Progenitor cell of endocrine pancreas (in vitro differentiated cells): ENCODE results near the gene TARS1. TPM values are rescaled to one million over a fixed set of nuclear protein-coding genes. Genes with fewer than 3 reads are reported as not detected.

ENCODE experiments used
- DNase-seq: peaks from one replicate; pipeline ENCODE4 v3.0.0; 2021; ENCODE audit warnings: low spot score; ENCODE audit not compliant: unreplicated experiment
- H3K27ac Mint-ChIP-seq: 2 replicates; pipeline ENCODE4 v1.8.0; 2021; ENCODE audit warnings: mild to moderate bottlenecking, moderate library complexity, mixed read lengths
- H3K27me3 Mint-ChIP-seq: 2 replicates; pipeline ENCODE4 v1.8.0; 2021; ENCODE audit warnings: mixed read lengths
- H3K36me3 Mint-ChIP-seq: 2 replicates; pipeline ENCODE4 v1.8.0; 2022; ENCODE audit warnings: mixed read lengths; ENCODE audit not compliant: insufficient read depth
- H3K4me1 Mint-ChIP-seq: 2 replicates; pipeline ENCODE4 v1.8.0; 2021; ENCODE audit warnings: low read depth, mixed read lengths
- H3K4me3 Mint-ChIP-seq: 2 replicates; pipeline ENCODE4 v1.8.0; 2021; ENCODE audit warnings: low read depth, mild to moderate bottlenecking, moderate library complexity, mixed read lengths
- H3K9me3 Mint-ChIP-seq: 2 replicates; pipeline ENCODE4 v1.8.0; 2021; ENCODE audit warnings: low read depth, mixed read lengths
- CTCF ChIP-seq: fragments of 200-600 bp; sonication (generic); IDR thresholded peaks from one replicate; pipeline ENCODE4 v1.5.0; 2021; ENCODE audit warnings: antibody characterized with exemption, mild to moderate bottlenecking; ENCODE audit not compliant: unreplicated experiment
- total RNA-seq: library from RNA; stranded (reverse); gene quantifications from 2 replicates; pipeline ENCODE4 v1.2.1, GENCODE V29; 2021

Gene TARS1
- total RNA-seq, 1 donor from 2014 or later: 168 TPM

GRCh38 chr5:33468775-33469435 is 28.1 kb downstream of the TARS1 start:
- no peaks in the 10 kb centered on the region for H3K4me1 Mint-ChIP-seq
- no peak for TF ChIP-seq CTCF
- H3K27me3 Mint-ChIP-seq: no peaks in the 10 kb centered on the region
- H3K36me3 Mint-ChIP-seq: peaks cover 27% of the 10 kb centered on the region
- DNase-seq: no peak
- no peaks in the 10 kb centered on the region for H3K9me3 Mint-ChIP-seq
- no peak overlapping the region for H3K4me3 Mint-ChIP-seq
- H3K27ac Mint-ChIP-seq: no peak overlapping the region

GRCh38 chr5:33470544-33470943 is 29.8 kb downstream of the TARS1 start:
- H3K27me3 Mint-ChIP-seq: no peaks in the 10 kb centered on the region
- TF ChIP-seq CTCF: peak; percentile 48
- H3K4me3 Mint-ChIP-seq: no peak overlapping the region
- H3K4me1 Mint-ChIP-seq: no peaks in the 10 kb centered on the region
- H3K27ac Mint-ChIP-seq: no peak overlapping the region
- no peak for DNase-seq
- H3K36me3 Mint-ChIP-seq: peaks cover 40% of the 10 kb centered on the region
- H3K9me3 Mint-ChIP-seq: no peaks in the 10 kb centered on the region

GRCh38 chr5:33472805-33473409 is 32.1 kb downstream of the TARS1 start:
- peaks cover 48% of the 10 kb centered on the region for H3K36me3 Mint-ChIP-seq
- H3K27ac Mint-ChIP-seq: peak overlapping the region; percentile 24
- H3K27me3 Mint-ChIP-seq: no peaks in the 10 kb centered on the region
- no peaks in the 10 kb centered on the region for H3K9me3 Mint-ChIP-seq
- no peak for TF ChIP-seq CTCF
- DNase-seq: no peak
- H3K4me3 Mint-ChIP-seq: no peak overlapping the region
- H3K4me1 Mint-ChIP-seq: no peaks in the 10 kb centered on the region

GRCh38 chr5:33474004-33474403 is 33.2 kb downstream of the TARS1 start:
- no peak for TF ChIP-seq CTCF

GRCh38 chr5:33474931-33475499 is 34.2 kb downstream of the TARS1 start:
- H3K4me1 Mint-ChIP-seq: no peaks in the 10 kb centered on the region
- no peak for DNase-seq
- no peaks in the 10 kb centered on the region for H3K9me3 Mint-ChIP-seq
- no peak for TF ChIP-seq CTCF
- no peaks in the 10 kb centered on the region for H3K27me3 Mint-ChIP-seq
- H3K4me3 Mint-ChIP-seq: no peak overlapping the region
- H3K27ac Mint-ChIP-seq: no peak overlapping the region
- peaks cover 47% of the 10 kb centered on the region for H3K36me3 Mint-ChIP-seq

More at GRCh38 chr5:33474004-33474403, 33.2 kb downstream of the TARS1 start:
- Mint-ChIP-seq H3K27ac (no peak overlapping the region), H3K9me3 (no peaks in the 10 kb centered on the region), H3K4me3 (no peak overlapping the region), H3K27me3 (no peaks in the 10 kb centered on the region), H3K36me3 (peaks cover 46% of the 10 kb centered on the region), H3K4me1 (no peaks in the 10 kb centered on the region)
- no peak for DNase-seq
